ENCODE data around the gene REELD1.

DNA sequence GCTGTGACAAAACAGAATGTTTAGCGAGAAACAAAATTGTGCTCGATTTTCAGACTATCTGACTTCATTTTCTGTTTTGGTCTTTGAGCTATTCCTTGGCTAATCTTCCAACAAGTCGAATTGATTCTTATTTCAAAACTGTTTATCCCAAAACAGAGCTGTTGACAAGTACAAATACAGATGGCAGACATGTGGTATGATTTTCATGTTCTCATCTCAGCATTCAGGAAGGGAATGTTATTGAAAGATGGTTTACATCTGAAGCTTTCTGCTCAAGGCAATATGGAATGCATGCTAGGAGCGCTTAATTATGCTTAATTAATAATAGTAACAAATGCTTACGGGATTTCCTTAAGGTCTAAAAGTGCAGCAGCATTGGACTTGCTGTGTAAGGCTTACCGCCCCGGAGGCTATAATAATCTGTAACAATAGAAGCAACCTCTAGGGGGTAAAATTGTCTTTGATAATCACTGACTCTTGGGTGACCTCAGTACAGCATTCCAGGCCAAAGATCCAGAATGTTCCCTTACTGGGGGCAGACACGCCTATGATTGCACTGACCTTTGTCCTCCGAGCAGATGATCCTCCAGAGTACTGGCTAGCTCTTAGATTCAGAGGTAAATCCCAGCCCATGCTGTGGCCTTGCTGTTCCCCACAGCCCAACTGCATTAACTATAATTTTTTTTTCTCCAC is 22.4 kb upstream of the REELD1 start:
- no peak for TF ChIP-seq ZNF274 (IDR thresholded peaks at IDR 0.05; ENCODE audit: low read depth, low read length)
- TF ChIP-seq, protein P1, sequence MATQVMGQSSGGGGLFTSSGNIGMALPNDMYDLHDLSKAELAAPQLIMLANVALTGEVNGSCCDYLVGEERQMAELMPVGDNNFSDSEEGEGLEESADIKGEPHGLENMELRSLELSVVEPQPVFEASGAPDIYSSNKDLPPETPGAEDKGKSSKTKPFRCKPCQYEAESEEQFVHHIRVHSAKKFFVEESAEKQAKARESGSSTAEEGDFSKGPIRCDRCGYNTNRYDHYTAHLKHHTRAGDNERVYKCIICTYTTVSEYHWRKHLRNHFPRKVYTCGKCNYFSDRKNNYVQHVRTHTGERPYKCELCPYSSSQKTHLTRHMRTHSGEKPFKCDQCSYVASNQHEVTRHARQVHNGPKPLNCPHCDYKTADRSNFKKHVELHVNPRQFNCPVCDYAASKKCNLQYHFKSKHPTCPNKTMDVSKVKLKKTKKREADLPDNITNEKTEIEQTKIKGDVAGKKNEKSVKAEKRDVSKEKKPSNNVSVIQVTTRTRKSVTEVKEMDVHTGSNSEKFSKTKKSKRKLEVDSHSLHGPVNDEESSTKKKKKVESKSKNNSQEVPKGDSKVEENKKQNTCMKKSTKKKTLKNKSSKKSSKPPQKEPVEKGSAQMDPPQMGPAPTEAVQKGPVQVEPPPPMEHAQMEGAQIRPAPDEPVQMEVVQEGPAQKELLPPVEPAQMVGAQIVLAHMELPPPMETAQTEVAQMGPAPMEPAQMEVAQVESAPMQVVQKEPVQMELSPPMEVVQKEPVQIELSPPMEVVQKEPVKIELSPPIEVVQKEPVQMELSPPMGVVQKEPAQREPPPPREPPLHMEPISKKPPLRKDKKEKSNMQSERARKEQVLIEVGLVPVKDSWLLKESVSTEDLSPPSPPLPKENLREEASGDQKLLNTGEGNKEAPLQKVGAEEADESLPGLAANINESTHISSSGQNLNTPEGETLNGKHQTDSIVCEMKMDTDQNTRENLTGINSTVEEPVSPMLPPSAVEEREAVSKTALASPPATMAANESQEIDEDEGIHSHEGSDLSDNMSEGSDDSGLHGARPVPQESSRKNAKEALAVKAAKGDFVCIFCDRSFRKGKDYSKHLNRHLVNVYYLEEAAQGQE (IDR thresholded peaks at IDR 0.05; ENCODE audit: low read depth) = no peak
- no peak for TF ChIP-seq RAD21 (IDR thresholded peaks at IDR 0.05; ENCODE audit: low read depth)
- TF ChIP-seq, protein P2, sequence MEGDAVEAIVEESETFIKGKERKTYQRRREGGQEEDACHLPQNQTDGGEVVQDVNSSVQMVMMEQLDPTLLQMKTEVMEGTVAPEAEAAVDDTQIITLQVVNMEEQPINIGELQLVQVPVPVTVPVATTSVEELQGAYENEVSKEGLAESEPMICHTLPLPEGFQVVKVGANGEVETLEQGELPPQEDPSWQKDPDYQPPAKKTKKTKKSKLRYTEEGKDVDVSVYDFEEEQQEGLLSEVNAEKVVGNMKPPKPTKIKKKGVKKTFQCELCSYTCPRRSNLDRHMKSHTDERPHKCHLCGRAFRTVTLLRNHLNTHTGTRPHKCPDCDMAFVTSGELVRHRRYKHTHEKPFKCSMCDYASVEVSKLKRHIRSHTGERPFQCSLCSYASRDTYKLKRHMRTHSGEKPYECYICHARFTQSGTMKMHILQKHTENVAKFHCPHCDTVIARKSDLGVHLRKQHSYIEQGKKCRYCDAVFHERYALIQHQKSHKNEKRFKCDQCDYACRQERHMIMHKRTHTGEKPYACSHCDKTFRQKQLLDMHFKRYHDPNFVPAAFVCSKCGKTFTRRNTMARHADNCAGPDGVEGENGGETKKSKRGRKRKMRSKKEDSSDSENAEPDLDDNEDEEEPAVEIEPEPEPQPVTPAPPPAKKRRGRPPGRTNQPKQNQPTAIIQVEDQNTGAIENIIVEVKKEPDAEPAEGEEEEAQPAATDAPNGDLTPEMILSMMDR (IDR thresholded peaks at IDR 0.05 in 2 of 3, conservative IDR thresholded peaks at IDR 0.05 in 1 of 3; ENCODE audit: borderline replicate concordance in 1 of 3, insufficient read depth in 1 of 3, low read depth in 2 of 3, low read length in 2 of 3) = peak in 2 of 3 experiments; percentile 9 to 29; a peak in 2 of 6 replicates
- TF ChIP-seq POLR2A (IDR thresholded peaks at IDR 0.05; ENCODE audit: borderline replicate concordance, extremely low read depth, insufficient read depth, insufficient read length) = no peak
- no peak for TF ChIP-seq EZH2 (IDR thresholded peaks at IDR 0.05)
- TF ChIP-seq, protein P3, sequence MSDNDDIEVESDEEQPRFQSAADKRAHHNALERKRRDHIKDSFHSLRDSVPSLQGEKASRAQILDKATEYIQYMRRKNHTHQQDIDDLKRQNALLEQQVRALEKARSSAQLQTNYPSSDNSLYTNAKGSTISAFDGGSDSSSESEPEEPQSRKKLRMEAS (IDR thresholded peaks at IDR 0.05) = no peak
- no peak for TF ChIP-seq ZFX (IDR thresholded peaks at IDR 0.05)
- no peak for TF ChIP-seq EGR1 (IDR thresholded peaks at IDR 0.05; ENCODE audit: low read depth)
- no peak for TF ChIP-seq JUND (IDR thresholded peaks at IDR 0.05)
- TF ChIP-seq SP1 (IDR thresholded peaks at IDR 0.05; ENCODE audit: low read depth) = no peak
- TF ChIP-seq CEBPB (IDR thresholded peaks at IDR 0.05; ENCODE audit: low read depth) = no peak
- TF ChIP-seq, protein P4, sequence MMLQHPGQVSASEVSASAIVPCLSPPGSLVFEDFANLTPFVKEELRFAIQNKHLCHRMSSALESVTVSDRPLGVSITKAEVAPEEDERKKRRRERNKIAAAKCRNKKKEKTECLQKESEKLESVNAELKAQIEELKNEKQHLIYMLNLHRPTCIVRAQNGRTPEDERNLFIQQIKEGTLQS (IDR thresholded peaks at IDR 0.05) = no peak

Measured in HCT116 (cell line).